Sigmoid colon (tissue), 7 donors: ENCODE measurements around the gene RBFOX1. TPM values are rescaled to one million over a fixed set of nuclear protein-coding genes. Genes with fewer than 3 reads are reported as not detected.

ENCODE experiments used
- DNase-seq: peaks from one replicate; pipeline ENCODE4 v3.0.0-alpha.2; 2019
- H3K27ac ChIP-seq, 4 donors: fragments of 200-600 bp; sonication (generic); one replicate each; pipeline ENCODE4 v1.5.1; 2016 to 2019; ENCODE audit warnings: mild to moderate bottlenecking in 1 of 4
- H3K27me3 ChIP-seq, 3 donors: fragments of 200-600 bp; sonication (generic); one replicate each; pipeline ENCODE4 v1.5.1; 2019; ENCODE audit warnings: mild to moderate bottlenecking in 1 of 3
- H3K36me3 ChIP-seq, 4 donors: fragments of 200-600 bp; sonication (generic); one replicate each; pipeline ENCODE4 v1.5.1; 2016 to 2019
- H3K4me1 ChIP-seq, 4 donors: fragments of 200-600 bp; sonication (generic); one replicate each; pipeline ENCODE4 v1.5.1; 2017 to 2019
- H3K4me3 ChIP-seq, 4 donors: fragments of 200-600 bp; sonication (generic); one replicate each; pipeline ENCODE4 v1.5.1; 2017 to 2019; ENCODE audit warnings: mild to moderate bottlenecking in 2 of 4, moderate library complexity in 1 of 4
- H3K9me3 ChIP-seq, 4 donors: fragments of 200-600 bp in 3 of 4; sonication (generic) in 3 of 4; one replicate each; pipeline versions ENCODE4 v1.5.1 to v1.6.1; 2013 to 2019
- EP300 ChIP-seq, 4 donors: sonication (generic); formaldehyde crosslinking; IDR thresholded peaks; one replicate each; pipeline ENCODE4 v1.6.1; 2017; ENCODE audit warnings: antibody characterized with exemption in 4 of 4
- POLR2A ChIP-seq, 2 donors: fragments of 450-650 bp; IDR thresholded peaks; one replicate each; pipeline ENCODE4 v1.6.1; 2016; ENCODE audit warnings: antibody characterized with exemption in 2 of 2, mild to moderate bottlenecking in 2 of 2, moderate library complexity in 2 of 2
- POLR2AphosphoS5 ChIP-seq, 4 donors: sonication (generic); formaldehyde crosslinking; IDR thresholded peaks; one replicate each; pipeline ENCODE4 v1.6.1; 2017; ENCODE audit warnings: antibody characterized with exemption in 4 of 4
- WGBS, 2 donors: extraction: QIAGEN DNeasy Blood & Tissue Kit; methylation state at CpG; one replicate each; pipeline ENCODE4 v1.1.7; 2013; 5-methylcytosine and 5-hydroxymethylcytosine counted together
- intact Hi-C: fragments of 100-400 bp; cut with DNase I; formaldehyde crosslinking; loops from one replicate; pipeline ENCODE4 v1.15.1; 2023
- polyA plus RNA-seq, 3 donors: library from polyadenylated mRNA; stranded (reverse); fragments of 200-250 nt; gene quantifications; one replicate each; pipeline ENCODE4 v1.2.3, GENCODE V29; 2013
- total RNA-seq, 4 donors: library from RNA; depleted of rRNA; stranded (reverse); fragments of >200 nt; gene quantifications; one replicate each; pipeline ENCODE4 v1.1.0, GENCODE V29; 2016
- TF ChIP-seq, protein P1 (sequence below), 4 experiments: fragments of 450-650 bp in 3 of 4; fragments of 200-600 bp in 1 of 4; IDR thresholded peaks; one replicate each; pipeline ENCODE4 v1.5.1; 2016 to 2019; ENCODE audit warnings: antibody characterized with exemption in 4 of 4, mild to moderate bottlenecking in 3 of 4, moderate library complexity in 2 of 4
- donor health status: healthy with polysubstance abuse.
- donor health status: Bipolar disorder and iron deficiency.
- donor health status: healthy.

RBFOX1 gene
- total and polyA plus RNA-seq, 7 donors, result under 0.01 to 4.4 (median 0.51) TPM; not detected in 3

GRCh38 chr16:7518158-7518557, 185.5 kb downstream of the RBFOX1 start:
- Histone ChIP-seq H3K9me3 (no peaks in the 10 kb centered on the region), H3K36me3 (no peaks in the 10 kb centered on the region), H3K27ac (no peak overlapping the region), H3K27me3 (no peaks in the 10 kb centered on the region), H3K4me1 (no peaks in the 10 kb centered on the region), H3K4me3 (no peak overlapping the region)
- WGBS, 2 donors, result 95 to 96% methylated on average over 25 of the region's 25 CpGs
- intact Hi-C loops, result no loop called here
- TF ChIP-seq, protein P1, sequence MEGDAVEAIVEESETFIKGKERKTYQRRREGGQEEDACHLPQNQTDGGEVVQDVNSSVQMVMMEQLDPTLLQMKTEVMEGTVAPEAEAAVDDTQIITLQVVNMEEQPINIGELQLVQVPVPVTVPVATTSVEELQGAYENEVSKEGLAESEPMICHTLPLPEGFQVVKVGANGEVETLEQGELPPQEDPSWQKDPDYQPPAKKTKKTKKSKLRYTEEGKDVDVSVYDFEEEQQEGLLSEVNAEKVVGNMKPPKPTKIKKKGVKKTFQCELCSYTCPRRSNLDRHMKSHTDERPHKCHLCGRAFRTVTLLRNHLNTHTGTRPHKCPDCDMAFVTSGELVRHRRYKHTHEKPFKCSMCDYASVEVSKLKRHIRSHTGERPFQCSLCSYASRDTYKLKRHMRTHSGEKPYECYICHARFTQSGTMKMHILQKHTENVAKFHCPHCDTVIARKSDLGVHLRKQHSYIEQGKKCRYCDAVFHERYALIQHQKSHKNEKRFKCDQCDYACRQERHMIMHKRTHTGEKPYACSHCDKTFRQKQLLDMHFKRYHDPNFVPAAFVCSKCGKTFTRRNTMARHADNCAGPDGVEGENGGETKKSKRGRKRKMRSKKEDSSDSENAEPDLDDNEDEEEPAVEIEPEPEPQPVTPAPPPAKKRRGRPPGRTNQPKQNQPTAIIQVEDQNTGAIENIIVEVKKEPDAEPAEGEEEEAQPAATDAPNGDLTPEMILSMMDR (IDR thresholded peaks at IDR 0.05), result no peak
- TF ChIP-seq POLR2A (IDR thresholded peaks at IDR 0.05) (no peak), POLR2AphosphoS5 (IDR thresholded peaks at IDR 0.05) (no peak), EP300 (IDR thresholded peaks at IDR 0.05) (no peak)
- DNase-seq, result no peak

DNA sequence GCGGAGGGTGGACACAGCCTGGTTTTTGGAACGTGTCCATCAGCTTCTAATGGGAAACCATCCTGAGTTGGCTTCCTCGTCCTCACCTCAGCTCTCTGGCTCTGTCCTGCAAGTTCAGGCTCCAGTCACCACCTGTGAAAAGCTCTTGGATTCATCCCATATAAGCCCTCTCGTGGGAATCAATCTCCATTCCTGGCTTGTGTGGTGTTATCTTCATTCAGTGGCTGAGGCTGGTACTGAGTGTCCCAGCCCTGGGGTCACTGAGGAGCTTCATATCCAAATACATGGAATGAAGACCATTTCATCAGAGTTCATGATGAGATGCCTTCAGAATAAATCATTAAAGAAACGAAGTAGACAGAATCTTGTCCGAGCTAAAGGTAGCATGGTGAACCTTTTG, 189.2 kb downstream of the RBFOX1 start:
- Histone ChIP-seq H3K27me3 (no peaks in the 10 kb centered on the region), H3K36me3 (no peaks in the 10 kb centered on the region), H3K27ac (no peak overlapping the region), H3K4me3 (no peak overlapping the region), H3K4me1 (no peaks in the 10 kb centered on the region), H3K9me3 (no peaks in the 10 kb centered on the region)
- WGBS, 2 donors, result 81 to 82% methylated on average over 6 of the region's 6 CpGs
- intact Hi-C loops, result no loop called here
- TF ChIP-seq POLR2A (IDR thresholded peaks at IDR 0.05), result no peak
- TF ChIP-seq, protein P1 (IDR thresholded peaks at IDR 0.05), result no peak
- no peak for TF ChIP-seq POLR2AphosphoS5 (IDR thresholded peaks at IDR 0.05)
- TF ChIP-seq EP300 (IDR thresholded peaks at IDR 0.05), result no peak
- no peak for DNase-seq

GRCh38 chr16:7524419-7524818, 191.8 kb downstream of the RBFOX1 start:
- no peaks in the 10 kb centered on the region for H3K27me3 ChIP-seq

GRCh38 chr16:7526736-7527135, 194.1 kb downstream of the RBFOX1 start:
- intact Hi-C loops, result no loop called here
- TF ChIP-seq POLR2A (IDR thresholded peaks at IDR 0.05), result no peak
- TF ChIP-seq, protein P1 (IDR thresholded peaks at IDR 0.05), result no peak

More at GRCh38 chr16:7524419-7524818, 191.8 kb downstream of the RBFOX1 start:
- H3K4me3 ChIP-seq, result no peak overlapping the region
- no peak overlapping the region for H3K27ac ChIP-seq
- no peak for TF ChIP-seq POLR2AphosphoS5 (IDR thresholded peaks at IDR 0.05)
- TF ChIP-seq POLR2A (IDR thresholded peaks at IDR 0.05), result no peak
- TF ChIP-seq, protein P1 (IDR thresholded peaks at IDR 0.05), result no peak
- TF ChIP-seq EP300 (IDR thresholded peaks at IDR 0.05), result no peak
- no peaks in the 10 kb centered on the region for H3K4me1 ChIP-seq
- no peak for DNase-seq
- WGBS, 2 donors, result 62 to 63% methylated on average over 5 of the region's 5 CpGs
- intact Hi-C loops, result no loop called here
- no peaks in the 10 kb centered on the region for H3K36me3 ChIP-seq
- no peaks in the 10 kb centered on the region for H3K9me3 ChIP-seq

DNA sequence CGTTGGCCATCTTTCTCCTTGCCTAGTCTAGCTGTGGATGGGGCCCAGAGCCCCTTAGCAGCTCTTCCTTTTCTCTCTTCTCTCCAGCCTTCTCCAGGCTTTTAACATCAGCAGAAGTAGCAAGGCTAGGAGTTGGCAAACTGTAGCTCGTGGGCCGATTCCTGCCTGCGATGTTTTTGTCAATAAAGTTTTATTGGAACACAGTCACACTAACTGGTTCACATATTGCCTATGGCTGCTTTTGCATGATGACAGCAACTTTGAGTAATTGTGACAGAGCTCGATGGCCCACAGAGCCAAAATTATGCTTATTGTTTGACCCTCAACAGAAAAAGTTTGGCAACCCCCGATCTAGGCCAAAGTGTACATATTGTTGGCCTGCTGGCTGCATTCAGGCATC, 199.9 kb downstream of the RBFOX1 start:
- peaks cover 0 to 10% (median 0%) of the 10 kb centered on the region in 4 donors for H3K9me3 ChIP-seq

More at GRCh38 chr16:7526736-7527135, 194.1 kb downstream of the RBFOX1 start:
- Histone ChIP-seq H3K4me1 (no peaks in the 10 kb centered on the region), H3K9me3 (peaks cover 0 to 1% (median 0%) of the 10 kb centered on the region in 4 donors), H3K27ac (no peak overlapping the region), H3K4me3 (no peak overlapping the region), H3K36me3 (no peaks in the 10 kb centered on the region), H3K27me3 (no peaks in the 10 kb centered on the region)
- DNase-seq, result no peak
- 88 to 91% methylated on average over 6 of the region's 6 CpGs for WGBS, 2 donors

More for the DNA sequence above, 199.9 kb downstream of the RBFOX1 start:
- TF ChIP-seq POLR2AphosphoS5 (IDR thresholded peaks at IDR 0.05) (no peak), POLR2A (IDR thresholded peaks at IDR 0.05) (no peak), EP300 (IDR thresholded peaks at IDR 0.05) (no peak)
- TF ChIP-seq, protein P1 (IDR thresholded peaks at IDR 0.05), result no peak
- H3K27ac ChIP-seq, result no peak overlapping the region
- H3K4me3 ChIP-seq, result no peak overlapping the region
- no peaks in the 10 kb centered on the region for H3K27me3 ChIP-seq
- no peak for DNase-seq
- H3K4me1 ChIP-seq, result no peaks in the 10 kb centered on the region
- 90 to 91% methylated on average over 6 of the region's 6 CpGs for WGBS, 2 donors
- no peaks in the 10 kb centered on the region for H3K36me3 ChIP-seq
- intact Hi-C loops, result no loop called here
